Upper lobe of left lung (tissue), 6 donors: ENCODE results near the gene GTF3C5. TPM values are rescaled to one million over a fixed set of nuclear protein-coding genes. Genes with fewer than 3 reads are reported as not detected.
A peak's percentile ranks its signal among the peaks of the same experiment; 100 is the strongest.
"Not testable (repeated sequence)": the region's sequence is repeated elsewhere in the genome, so short reads cannot be mapped to it uniquely, and the experiment has no call there.

Experiments used
- ATAC-seq, 2 donors: fragments of 200-7000 bp; cut with Tn5 transposase; one replicate each; pipeline ENCODE4 v1.9.1; 2022; ENCODE audit warnings: mild to moderate bottlenecking in 2 of 2, moderate library complexity in 2 of 2; ENCODE audit not compliant: low FRiP score in 2 of 2
- DNase-seq, 2 donors: peaks; one replicate each; pipeline ENCODE4 v3.0.0-alpha.2; 2019 to 2020
- H3K27ac ChIP-seq, 4 donors: fragments of 200-600 bp; sonication (generic); one replicate each; pipeline ENCODE4 v1.5.1; 2016 to 2019
- H3K27me3 ChIP-seq, 4 donors: fragments of 200-600 bp; sonication (generic); one replicate each; pipeline ENCODE4 v1.5.1; 2017 to 2019
- H3K36me3 ChIP-seq, 4 donors: fragments of 200-600 bp; sonication (generic); one replicate each; pipeline ENCODE4 v1.5.1; 2016 to 2019
- H3K4me1 ChIP-seq, 4 donors: fragments of 200-600 bp; sonication (generic); one replicate each; pipeline ENCODE4 v1.5.1; 2018 to 2019
- H3K4me3 ChIP-seq, 4 donors: fragments of 200-600 bp; sonication (generic); one replicate each; pipeline ENCODE4 v1.5.1; 2017 to 2019; ENCODE audit warnings: mild to moderate bottlenecking in 2 of 4, moderate library complexity in 1 of 4
- H3K9me3 ChIP-seq, 4 donors: fragments of 200-600 bp; sonication (generic); one replicate each; pipeline ENCODE4 v1.5.1; 2018 to 2019
- EP300 ChIP-seq, 4 donors: sonication (generic); formaldehyde crosslinking; IDR thresholded peaks; one replicate each; pipeline ENCODE4 v1.5.1; 2017; ENCODE audit warnings: antibody characterized with exemption in 4 of 4, control low read depth in 2 of 4
- POLR2A ChIP-seq, 4 donors: fragments of 450-650 bp; IDR thresholded peaks; one replicate each; pipeline ENCODE4 v1.5.1; 2016 to 2017; ENCODE audit warnings: antibody characterized with exemption in 4 of 4, mild to moderate bottlenecking in 2 of 4
- POLR2AphosphoS5 ChIP-seq, 2 donors: sonication (generic); formaldehyde crosslinking; IDR thresholded peaks; one replicate each; pipeline ENCODE4 v1.5.1; 2017; ENCODE audit warnings: antibody characterized with exemption in 2 of 2
- WGBS, 2 donors: methylation state at CpG; one replicate each; pipeline ENCODE4 v1.1.5; 2017 to 2018; 5-methylcytosine and 5-hydroxymethylcytosine counted together
- total RNA-seq, 6 donors: library from RNA; depleted of rRNA in 4 of 6; stranded (reverse); fragments of >200 nt in 4 of 6; gene quantifications; one replicate each; pipeline versions ENCODE4 v1.1.0 to v1.2.1, GENCODE V29; 2016 to 2021
- TF ChIP-seq, protein P1 (sequence below), 6 experiments: fragments of 450-650 bp in 4 of 6; fragments of 200-600 bp in 2 of 6; sonication (generic) in 2 of 6; IDR thresholded peaks; one replicate each; pipeline ENCODE4 v1.5.1; 2016 to 2019; ENCODE audit warnings: antibody characterized with exemption in 6 of 6
- donor health status: DM: no; HTN: no; CAD: no; lungs with moderate emphysema.
- donor health status: DM: no; HTN: yes; CAD: no; lungs with severe emphysema.

Gene GTF3C5
- total RNA-seq, 6 donors from 2014 or later, result 40.9 to 133 (median 49.7) TPM

DNA sequence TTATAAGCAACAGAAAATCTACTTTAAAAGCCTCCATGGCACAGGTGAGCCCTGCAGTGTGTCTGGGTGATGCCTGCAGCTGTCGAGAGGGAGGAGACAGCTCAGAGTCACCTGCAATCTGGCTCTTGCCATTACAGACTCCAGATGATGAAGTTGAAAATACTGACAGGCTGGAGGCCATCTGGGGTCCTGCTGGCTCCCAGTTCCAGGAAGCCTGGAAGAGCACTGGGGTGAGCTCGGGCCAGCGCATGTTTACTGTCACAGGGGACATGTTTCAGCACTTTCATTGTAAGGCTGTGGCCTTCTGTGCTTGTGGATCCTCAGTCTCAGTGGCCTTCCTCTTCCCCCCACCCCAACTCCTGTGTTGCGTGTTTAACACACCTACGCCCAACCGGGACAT, 59.4 kb downstream of the GTF3C5 start:
- no peak overlapping the region for H3K27ac ChIP-seq
- no peaks in the 10 kb centered on the region for H3K4me1 ChIP-seq
- no peaks in the 10 kb centered on the region for H3K9me3 ChIP-seq
- H3K4me3 ChIP-seq, result no peak overlapping the region
- WGBS, 2 donors, result 65 to 77% methylated on average over 5 to 6 of the region's 6 CpGs
- ATAC-seq (no peak), DNase-seq (no peak)
- H3K27me3 ChIP-seq, result no peaks in the 10 kb centered on the region
- no peak for TF ChIP-seq EP300 (IDR thresholded peaks at IDR 0.05)
- no peak for TF ChIP-seq POLR2A (IDR thresholded peaks at IDR 0.05)
- TF ChIP-seq POLR2AphosphoS5 (IDR thresholded peaks at IDR 0.05), result no peak
- TF ChIP-seq, protein P1, sequence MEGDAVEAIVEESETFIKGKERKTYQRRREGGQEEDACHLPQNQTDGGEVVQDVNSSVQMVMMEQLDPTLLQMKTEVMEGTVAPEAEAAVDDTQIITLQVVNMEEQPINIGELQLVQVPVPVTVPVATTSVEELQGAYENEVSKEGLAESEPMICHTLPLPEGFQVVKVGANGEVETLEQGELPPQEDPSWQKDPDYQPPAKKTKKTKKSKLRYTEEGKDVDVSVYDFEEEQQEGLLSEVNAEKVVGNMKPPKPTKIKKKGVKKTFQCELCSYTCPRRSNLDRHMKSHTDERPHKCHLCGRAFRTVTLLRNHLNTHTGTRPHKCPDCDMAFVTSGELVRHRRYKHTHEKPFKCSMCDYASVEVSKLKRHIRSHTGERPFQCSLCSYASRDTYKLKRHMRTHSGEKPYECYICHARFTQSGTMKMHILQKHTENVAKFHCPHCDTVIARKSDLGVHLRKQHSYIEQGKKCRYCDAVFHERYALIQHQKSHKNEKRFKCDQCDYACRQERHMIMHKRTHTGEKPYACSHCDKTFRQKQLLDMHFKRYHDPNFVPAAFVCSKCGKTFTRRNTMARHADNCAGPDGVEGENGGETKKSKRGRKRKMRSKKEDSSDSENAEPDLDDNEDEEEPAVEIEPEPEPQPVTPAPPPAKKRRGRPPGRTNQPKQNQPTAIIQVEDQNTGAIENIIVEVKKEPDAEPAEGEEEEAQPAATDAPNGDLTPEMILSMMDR (IDR thresholded peaks at IDR 0.05), result no peak
- no peaks in the 10 kb centered on the region for H3K36me3 ChIP-seq

DNA sequence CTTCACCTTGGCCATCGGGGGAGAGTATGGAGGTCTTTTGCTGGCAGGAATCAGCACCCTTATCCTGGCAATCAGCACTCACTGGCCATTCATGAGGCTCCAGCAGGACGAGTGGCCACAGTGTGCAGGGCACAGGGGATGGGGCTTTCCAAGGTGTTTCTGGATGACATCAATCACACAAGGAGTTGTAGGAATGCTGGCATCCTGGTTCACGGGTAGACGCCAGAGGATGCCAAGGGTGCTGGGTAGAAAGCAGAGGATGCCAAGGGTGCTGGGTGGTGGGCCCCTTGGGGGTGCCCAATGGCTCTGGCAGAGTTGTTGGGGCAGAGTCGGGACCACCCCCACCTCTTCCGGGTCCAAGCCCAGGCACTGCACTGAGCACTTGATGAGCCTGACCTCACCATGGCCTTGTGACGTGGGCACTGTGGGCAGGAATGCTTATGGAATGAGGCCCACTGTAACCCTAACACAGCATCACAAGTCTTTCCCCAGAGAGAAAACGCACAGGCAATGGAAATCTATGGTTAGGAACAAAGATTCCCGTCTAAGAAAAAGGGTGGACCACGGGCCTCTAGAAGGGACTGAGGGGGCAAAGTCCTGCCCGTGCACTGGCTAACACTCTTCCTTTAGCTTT, 60.1 kb downstream of the GTF3C5 start:
- DNase-seq (no peak), ATAC-seq (no peak)
- Histone ChIP-seq H3K4me3 (no peak overlapping the region), H3K27me3 (no peaks in the 10 kb centered on the region), H3K27ac (no peak overlapping the region), H3K4me1 (no peaks in the 10 kb centered on the region), H3K36me3 (no peaks in the 10 kb centered on the region), H3K9me3 (peaks cover 0 to 4% (median 0%) of the 10 kb centered on the region in 4 donors)
- TF ChIP-seq POLR2A (IDR thresholded peaks at IDR 0.05), result no peak
- TF ChIP-seq EP300 (IDR thresholded peaks at IDR 0.05), result no peak
- TF ChIP-seq, protein P1 (IDR thresholded peaks at IDR 0.05), result no peak
- no peak for TF ChIP-seq POLR2AphosphoS5 (IDR thresholded peaks at IDR 0.05)
- WGBS, 2 donors, result 79 to 81% methylated on average over 8 to 11 of the region's 11 CpGs

DNA sequence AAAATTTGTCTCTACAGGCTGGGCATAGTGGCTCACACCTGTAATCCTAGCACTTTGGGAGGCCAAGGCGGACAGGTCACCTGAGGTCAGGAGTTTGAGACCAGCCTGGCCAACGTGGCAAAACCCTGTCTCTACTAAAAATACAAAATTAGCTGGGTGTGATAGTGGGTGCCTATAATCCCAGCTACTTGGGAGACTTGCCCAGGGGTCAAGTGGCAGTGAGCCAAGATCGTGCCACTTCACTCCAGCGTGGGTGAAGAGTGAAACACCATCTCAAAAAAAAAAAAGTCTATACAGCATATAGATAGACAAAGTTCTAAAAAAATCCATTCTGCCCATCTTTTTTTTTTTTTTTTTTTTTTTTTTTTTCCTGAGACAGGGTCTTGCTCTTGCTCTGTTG, 63.6 kb downstream of the GTF3C5 start:
- not testable (repeated sequence) for ATAC-seq, H3K27ac ChIP-seq, DNase-seq, H3K27me3 ChIP-seq, H3K4me1 ChIP-seq, H3K9me3 ChIP-seq, H3K4me3 ChIP-seq
- WGBS, 2 donors, result 77 to 87% methylated on average over 4 of the region's 4 CpGs
- H3K36me3 ChIP-seq, result peaks cover 17 to 30% (median 26%) of the 10 kb centered on the region in 4 donors

DNA sequence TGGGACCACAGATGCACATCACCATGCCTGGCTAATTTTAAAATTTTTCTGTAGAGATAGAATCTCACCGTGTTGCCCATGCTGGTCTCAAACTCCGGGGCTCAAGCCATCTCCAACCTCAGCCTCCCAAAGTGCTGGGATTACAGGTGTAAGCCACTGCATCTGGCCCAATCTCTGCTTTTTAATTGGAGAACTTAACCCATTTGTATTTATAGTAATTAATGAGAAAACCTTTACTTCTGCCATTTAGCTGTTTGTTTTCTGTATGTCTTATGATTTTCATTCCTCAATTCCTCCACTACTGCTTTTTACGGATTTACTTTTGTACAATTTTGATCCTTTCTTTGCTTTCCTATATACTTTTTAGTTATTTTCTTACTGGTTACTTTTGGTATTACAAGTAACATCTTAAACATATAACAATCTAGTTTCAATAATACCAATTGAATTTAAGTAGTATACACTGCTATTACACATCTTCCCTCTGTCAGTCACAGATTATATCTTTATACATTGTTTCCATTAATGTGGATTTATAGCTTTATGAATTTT, 64.1 kb downstream of the GTF3C5 start:
- H3K27me3 ChIP-seq, result no peaks in the 10 kb centered on the region
- no peak for ATAC-seq
- no peaks in the 10 kb centered on the region for H3K4me1 ChIP-seq
- H3K27ac ChIP-seq, result no peak overlapping the region
- no peak overlapping the region for H3K4me3 ChIP-seq
- no peak for DNase-seq
- peaks cover 23 to 35% (median 31%) of the 10 kb centered on the region in 4 donors for H3K36me3 ChIP-seq
- WGBS, 2 donors, result 93 to 100% methylated on average over 3 of the region's 3 CpGs
- TF ChIP-seq, protein P1 (IDR thresholded peaks at IDR 0.05), result no peak
- TF ChIP-seq POLR2AphosphoS5 (IDR thresholded peaks at IDR 0.05), result no peak
- no peak for TF ChIP-seq POLR2A (IDR thresholded peaks at IDR 0.05)
- no peak for TF ChIP-seq EP300 (IDR thresholded peaks at IDR 0.05)
- H3K9me3 ChIP-seq, result peaks cover 0 to 7% (median 0%) of the 10 kb centered on the region in 4 donors

DNA sequence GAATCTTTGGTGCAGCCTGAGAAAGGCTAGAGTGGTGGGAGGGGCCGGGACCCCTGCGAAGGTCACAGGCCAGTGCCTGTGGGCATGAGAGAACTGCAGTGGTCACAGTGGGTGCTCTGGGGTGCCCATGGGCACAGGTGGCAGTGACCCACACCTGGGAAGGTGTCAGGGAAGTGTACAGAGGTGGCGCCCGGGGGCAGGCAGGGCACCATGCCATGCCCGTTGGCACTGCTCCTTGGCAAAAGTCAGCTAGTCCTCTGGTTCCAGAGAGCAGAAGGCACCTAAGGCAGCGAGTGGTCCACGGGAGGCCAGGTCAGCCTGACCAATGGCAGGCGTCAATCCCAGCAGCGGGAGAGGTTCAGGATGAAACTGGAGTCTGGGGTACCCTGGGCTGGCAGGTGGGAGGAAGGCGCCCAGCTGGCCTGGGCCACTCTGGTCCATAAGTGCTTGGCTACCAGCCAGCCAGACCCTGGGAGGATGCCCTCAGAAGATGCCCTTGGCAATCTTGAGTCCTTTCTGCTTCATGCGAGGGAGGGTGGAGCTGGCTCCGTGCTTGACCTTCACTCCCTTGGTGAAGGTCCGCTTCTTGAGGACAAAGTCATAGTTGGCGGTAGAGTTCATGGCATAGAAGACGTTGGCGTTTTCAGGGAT, 67.4 kb downstream of the GTF3C5 start:
- Histone ChIP-seq H3K27me3 (no peaks in the 10 kb centered on the region), H3K36me3 (peaks cover 43 to 67% (median 64%) of the 10 kb centered on the region in 4 donors), H3K27ac (no peak overlapping the region), H3K4me3 (no peak overlapping the region), H3K9me3 (peaks cover 0 to 7% (median 0%) of the 10 kb centered on the region in 4 donors), H3K4me1 (peaks cover 0 to under 1% (median 0%) of the 10 kb centered on the region in 4 donors)
- WGBS, 2 donors, result 89 to 97% methylated on average over 13 to 16 of the region's 16 CpGs
- DNase-seq, result peak in 1 of 2 donors; percentile 67
- TF ChIP-seq POLR2AphosphoS5 (IDR thresholded peaks at IDR 0.05) (no peak), EP300 (IDR thresholded peaks at IDR 0.05) (no peak), POLR2A (IDR thresholded peaks at IDR 0.05) (no peak)
- TF ChIP-seq, protein P1 (IDR thresholded peaks at IDR 0.05), result no peak
- ATAC-seq, result no peak
